SK-N-MC (cell line): ENCODE data around the gene DNAJC7.

Experiments used
- EZH2 ChIP-seq: fragments of 200-600 bp; sonication (generic); IDR thresholded peaks from one replicate; pipeline ENCODE4 v1.6.1; 2017; ENCODE audit warnings: antibody characterized with exemption
- FOXP2 ChIP-seq: optimal IDR thresholded peaks from 2 replicates; pipeline ENCODE3; 2011; ENCODE audit warnings: mild to moderate bottlenecking, moderate library complexity; ENCODE audit not compliant: insufficient read depth; ENCODE audit errors: extremely low read length, control extremely low read depth
- POLR2AphosphoS5 ChIP-seq: IDR thresholded peaks from 2 replicates; pipeline ENCODE4 v1.6.1; 2012; ENCODE audit warnings: mild to moderate bottlenecking, low read depth, low read length, borderline replicate concordance

GRCh38 chr17:42025191-42025579 lies 7.9 kb upstream of the DNAJC7 start:
- no peak for TF ChIP-seq EZH2
- TF ChIP-seq POLR2AphosphoS5: no peak; the same call in 1 of the 2 replicates
- TF ChIP-seq FOXP2: no peak
